Measurements from ENCODE around the gene TUT4. TPM values are rescaled to one million over a fixed set of nuclear protein-coding genes. Genes with fewer than 3 reads are reported as not detected.
A peak's percentile ranks its signal among the peaks of the same experiment; 100 is the strongest.

The TUT4 gene
- total and polyA plus RNA-seq, 2 experiments from 2014 or later = 69.9 to 116 TPM

DNA sequence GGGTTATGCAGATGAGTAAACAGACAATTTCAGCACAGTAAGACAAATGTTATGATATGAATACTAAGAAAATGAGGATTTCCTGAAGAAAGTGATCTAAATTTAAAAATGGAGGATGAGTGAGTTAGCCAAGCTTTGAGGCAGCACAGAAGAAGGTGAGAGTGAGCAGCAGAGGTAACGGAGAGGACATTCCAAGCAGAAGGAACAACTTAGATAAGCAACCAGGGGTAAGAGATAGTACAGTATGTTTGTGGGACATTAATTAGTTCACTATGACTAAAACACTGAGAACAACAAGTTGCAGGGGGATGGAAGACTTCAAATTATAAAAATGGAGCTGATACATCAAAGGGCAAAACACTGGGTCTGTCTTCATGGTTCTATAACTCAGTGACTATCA lies 125.7 kb downstream of the TUT4 start:
- no peak overlapping the region for H3K4me3 Mint-ChIP-seq
- no peak overlapping the region; the same call in 1 of the 2 replicates for H3K27ac Mint-ChIP-seq
- H3K27me3 Mint-ChIP-seq (ENCODE audit: insufficient read depth, low read depth, poor library complexity) = peaks cover 2% of the 10 kb centered on the region
- peaks cover 7% of the 10 kb centered on the region; the same call in 2 of the 3 replicates for H3K4me1 Mint-ChIP-seq
- no peak for DNase-seq (ENCODE audit: low spot score)
- Histone ChIP-seq H3K4me2 (no peak overlapping the region), H2AFZ (no peak overlapping the region), H3K27ac (ENCODE audit: low read depth) (no peak overlapping the region), H3K36me3 (ENCODE audit: insufficient read depth) (peaks cover 17% of the 10 kb centered on the region), H3K4me3 (no peak overlapping the region), H3K4me1 (ENCODE audit: insufficient read depth) (0 out of 2 replicates have a peak, but pooled peaks cover 9% of the 10 kb centered on the region), H4K20me1 (replicated peaks; ENCODE audit: insufficient read depth) (0 out of 2 replicates have a peak, but pooled peaks cover 2% of the 10 kb centered on the region), H3K9me2 (ENCODE audit: insufficient read depth) (no peaks in the 10 kb centered on the region), H3K27me3 (ENCODE audit: insufficient read depth) (no peaks in the 10 kb centered on the region), H3K79me2 (replicated peaks; ENCODE audit: insufficient read depth) (no peaks in the 10 kb centered on the region), H3F3A (replicated peaks; ENCODE audit: low read depth) (0 out of 2 replicates have a peak, but pooled peaks cover 3% of the 10 kb centered on the region)
- no peak for ATAC-seq
- TF ChIP-seq EZH2phosphoT487 (IDR thresholded peaks at IDR 0.05; ENCODE audit: unreplicated experiment) = no peak
- peaks cover 24% of the 10 kb centered on the region for H3K36me3 Mint-ChIP-seq (ENCODE audit: low read depth)
- H3K9me3 Mint-ChIP-seq = no peaks in the 10 kb centered on the region

DNA sequence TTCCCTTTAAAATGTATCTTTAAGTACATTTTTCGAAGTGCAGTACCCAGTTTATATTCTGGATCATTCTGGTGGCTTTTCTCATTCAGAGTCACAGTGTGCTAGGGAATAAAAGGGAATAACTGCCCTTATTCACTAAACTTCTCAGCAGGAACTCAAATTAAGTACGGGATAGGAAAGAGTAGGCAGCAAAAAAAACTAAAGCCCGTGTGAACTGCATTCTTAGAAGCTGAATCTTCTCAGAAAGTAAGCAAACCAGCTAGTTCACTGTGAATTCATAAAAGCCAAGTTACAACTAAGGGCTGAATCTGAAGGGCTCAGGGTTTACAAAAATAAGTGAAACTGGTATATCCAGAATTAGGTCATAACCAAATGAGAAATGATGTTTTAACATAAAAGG lies 126.5 kb downstream of the TUT4 start:
- no peaks in the 10 kb centered on the region for H3K9me3 Mint-ChIP-seq
- Histone ChIP-seq H3K9me2 (ENCODE audit: insufficient read depth) (no peaks in the 10 kb centered on the region), H3K4me2 (0 out of 2 replicates have a peak overlapping the region, but pooled peaks have one; percentile 28), H3K4me3 (no peak overlapping the region), H4K20me1 (replicated peaks; ENCODE audit: insufficient read depth) (0 out of 2 replicates have a peak, but pooled peaks cover 2% of the 10 kb centered on the region), H3K27me3 (ENCODE audit: insufficient read depth) (no peaks in the 10 kb centered on the region), H3K79me2 (replicated peaks; ENCODE audit: insufficient read depth) (no peaks in the 10 kb centered on the region; the same call in 1 of the 2 replicates), H2AFZ (no peak overlapping the region), H3K36me3 (ENCODE audit: insufficient read depth) (peaks cover 17% of the 10 kb centered on the region), H3F3A (replicated peaks; ENCODE audit: low read depth) (0 out of 2 replicates have a peak, but pooled peaks cover 3% of the 10 kb centered on the region), H3K27ac (ENCODE audit: low read depth) (no peak overlapping the region), H3K4me1 (ENCODE audit: insufficient read depth) (0 out of 2 replicates have a peak, but pooled peaks cover 9% of the 10 kb centered on the region)
- H3K36me3 Mint-ChIP-seq (ENCODE audit: low read depth) = peaks cover 24% of the 10 kb centered on the region
- 0 out of 2 replicates have a peak overlapping the region, but pooled peaks have one; percentile 34 for H3K27ac Mint-ChIP-seq
- peaks cover 2% of the 10 kb centered on the region for H3K27me3 Mint-ChIP-seq (ENCODE audit: insufficient read depth, low read depth, poor library complexity)
- no peak for ATAC-seq
- no peak overlapping the region for H3K4me3 Mint-ChIP-seq
- H3K4me1 Mint-ChIP-seq = peaks cover 7% of the 10 kb centered on the region; the same call in 2 of the 3 replicates
- DNase-seq (ENCODE audit: low spot score) = no peak
- TF ChIP-seq CREB1 (CRISPR knock-in tag; IDR thresholded peaks at IDR 0.05; ENCODE audit: low read depth) (no peak), JUNB (IDR thresholded peaks at IDR 0.05; ENCODE audit: unreplicated experiment) (no peak), STAT1 (IDR thresholded peaks at IDR 0.05; ENCODE audit: unreplicated experiment) (no peak), EZH2phosphoT487 (IDR thresholded peaks at IDR 0.05; ENCODE audit: unreplicated experiment) (no peak), EZH2 (IDR thresholded peaks at IDR 0.05; ENCODE audit: low read depth, unreplicated experiment) (no peak), POLR2AphosphoS5 (IDR thresholded peaks at IDR 0.05; ENCODE audit: low read depth) (no peak), ZNF331 (CRISPR knock-in tag; IDR thresholded peaks at IDR 0.05; ENCODE audit: low read depth) (no peak), ZNF114 (CRISPR knock-in tag; IDR thresholded peaks at IDR 0.05) (no peak), NANOG (IDR thresholded peaks at IDR 0.05; ENCODE audit: borderline replicate concordance) (no peak)
- TF ChIP-seq, protein P1, sequence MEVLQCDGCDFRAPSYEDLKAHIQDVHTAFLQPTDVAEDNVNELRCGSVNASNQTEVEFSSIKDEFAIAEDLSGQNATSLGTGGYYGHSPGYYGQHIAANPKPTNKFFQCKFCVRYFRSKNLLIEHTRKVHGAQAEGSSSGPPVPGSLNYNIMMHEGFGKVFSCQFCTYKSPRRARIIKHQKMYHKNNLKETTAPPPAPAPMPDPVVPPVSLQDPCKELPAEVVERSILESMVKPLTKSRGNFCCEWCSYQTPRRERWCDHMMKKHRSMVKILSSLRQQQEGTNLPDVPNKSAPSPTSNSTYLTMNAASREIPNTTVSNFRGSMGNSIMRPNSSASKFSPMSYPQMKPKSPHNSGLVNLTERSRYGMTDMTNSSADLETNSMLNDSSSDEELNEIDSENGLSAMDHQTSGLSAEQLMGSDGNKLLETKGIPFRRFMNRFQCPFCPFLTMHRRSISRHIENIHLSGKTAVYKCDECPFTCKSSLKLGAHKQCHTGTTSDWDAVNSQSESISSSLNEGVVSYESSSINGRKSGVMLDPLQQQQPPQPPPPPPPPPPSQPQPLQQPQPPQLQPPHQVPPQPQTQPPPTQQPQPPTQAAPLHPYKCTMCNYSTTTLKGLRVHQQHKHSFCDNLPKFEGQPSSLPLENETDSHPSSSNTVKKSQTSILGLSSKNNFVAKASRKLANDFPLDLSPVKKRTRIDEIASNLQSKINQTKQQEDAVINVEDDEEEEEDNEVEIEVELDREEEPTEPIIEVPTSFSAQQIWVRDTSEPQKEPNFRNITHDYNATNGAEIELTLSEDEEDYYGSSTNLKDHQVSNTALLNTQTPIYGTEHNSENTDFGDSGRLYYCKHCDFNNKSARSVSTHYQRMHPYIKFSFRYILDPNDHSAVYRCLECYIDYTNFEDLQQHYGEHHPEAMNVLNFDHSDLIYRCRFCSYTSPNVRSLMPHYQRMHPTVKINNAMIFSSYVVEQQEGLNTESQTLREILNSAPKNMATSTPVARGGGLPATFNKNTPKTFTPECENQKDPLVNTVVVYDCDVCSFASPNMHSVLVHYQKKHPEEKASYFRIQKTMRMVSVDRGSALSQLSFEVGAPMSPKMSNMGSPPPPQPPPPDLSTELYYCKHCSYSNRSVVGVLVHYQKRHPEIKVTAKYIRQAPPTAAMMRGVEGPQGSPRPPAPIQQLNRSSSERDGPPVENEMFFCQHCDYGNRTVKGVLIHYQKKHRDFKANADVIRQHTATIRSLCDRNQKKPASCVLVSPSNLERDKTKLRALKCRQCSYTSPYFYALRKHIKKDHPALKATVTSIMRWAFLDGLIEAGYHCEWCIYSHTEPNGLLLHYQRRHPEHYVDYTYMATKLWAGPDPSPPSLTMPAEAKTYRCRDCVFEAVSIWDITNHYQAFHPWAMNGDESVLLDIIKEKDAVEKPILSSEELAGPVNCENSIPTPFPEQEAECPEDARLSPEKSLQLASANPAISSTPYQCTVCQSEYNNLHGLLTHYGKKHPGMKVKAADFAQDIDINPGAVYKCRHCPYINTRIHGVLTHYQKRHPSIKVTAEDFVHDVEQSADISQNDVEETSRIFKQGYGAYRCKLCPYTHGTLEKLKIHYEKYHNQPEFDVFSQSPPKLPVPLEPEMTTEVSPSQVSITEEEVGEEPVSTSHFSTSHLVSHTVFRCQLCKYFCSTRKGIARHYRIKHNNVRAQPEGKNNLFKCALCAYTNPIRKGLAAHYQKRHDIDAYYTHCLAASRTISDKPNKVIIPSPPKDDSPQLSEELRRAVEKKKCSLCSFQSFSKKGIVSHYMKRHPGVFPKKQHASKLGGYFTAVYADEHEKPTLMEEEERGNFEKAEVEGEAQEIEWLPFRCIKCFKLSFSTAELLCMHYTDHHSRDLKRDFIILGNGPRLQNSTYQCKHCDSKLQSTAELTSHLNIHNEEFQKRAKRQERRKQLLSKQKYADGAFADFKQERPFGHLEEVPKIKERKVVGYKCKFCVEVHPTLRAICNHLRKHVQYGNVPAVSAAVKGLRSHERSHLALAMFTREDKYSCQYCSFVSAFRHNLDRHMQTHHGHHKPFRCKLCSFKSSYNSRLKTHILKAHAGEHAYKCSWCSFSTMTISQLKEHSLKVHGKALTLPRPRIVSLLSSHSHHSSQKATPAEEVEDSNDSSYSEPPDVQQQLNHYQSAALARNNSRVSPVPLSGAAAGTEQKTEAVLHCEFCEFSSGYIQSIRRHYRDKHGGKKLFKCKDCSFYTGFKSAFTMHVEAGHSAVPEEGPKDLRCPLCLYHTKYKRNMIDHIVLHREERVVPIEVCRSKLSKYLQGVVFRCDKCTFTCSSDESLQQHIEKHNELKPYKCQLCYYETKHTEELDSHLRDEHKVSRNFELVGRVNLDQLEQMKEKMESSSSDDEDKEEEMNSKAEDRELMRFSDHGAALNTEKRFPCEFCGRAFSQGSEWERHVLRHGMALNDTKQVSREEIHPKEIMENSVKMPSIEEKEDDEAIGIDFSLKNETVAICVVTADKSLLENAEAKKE (CRISPR knock-in tag; IDR thresholded peaks at IDR 0.05) = no peak
- TF ChIP-seq, protein P2, sequence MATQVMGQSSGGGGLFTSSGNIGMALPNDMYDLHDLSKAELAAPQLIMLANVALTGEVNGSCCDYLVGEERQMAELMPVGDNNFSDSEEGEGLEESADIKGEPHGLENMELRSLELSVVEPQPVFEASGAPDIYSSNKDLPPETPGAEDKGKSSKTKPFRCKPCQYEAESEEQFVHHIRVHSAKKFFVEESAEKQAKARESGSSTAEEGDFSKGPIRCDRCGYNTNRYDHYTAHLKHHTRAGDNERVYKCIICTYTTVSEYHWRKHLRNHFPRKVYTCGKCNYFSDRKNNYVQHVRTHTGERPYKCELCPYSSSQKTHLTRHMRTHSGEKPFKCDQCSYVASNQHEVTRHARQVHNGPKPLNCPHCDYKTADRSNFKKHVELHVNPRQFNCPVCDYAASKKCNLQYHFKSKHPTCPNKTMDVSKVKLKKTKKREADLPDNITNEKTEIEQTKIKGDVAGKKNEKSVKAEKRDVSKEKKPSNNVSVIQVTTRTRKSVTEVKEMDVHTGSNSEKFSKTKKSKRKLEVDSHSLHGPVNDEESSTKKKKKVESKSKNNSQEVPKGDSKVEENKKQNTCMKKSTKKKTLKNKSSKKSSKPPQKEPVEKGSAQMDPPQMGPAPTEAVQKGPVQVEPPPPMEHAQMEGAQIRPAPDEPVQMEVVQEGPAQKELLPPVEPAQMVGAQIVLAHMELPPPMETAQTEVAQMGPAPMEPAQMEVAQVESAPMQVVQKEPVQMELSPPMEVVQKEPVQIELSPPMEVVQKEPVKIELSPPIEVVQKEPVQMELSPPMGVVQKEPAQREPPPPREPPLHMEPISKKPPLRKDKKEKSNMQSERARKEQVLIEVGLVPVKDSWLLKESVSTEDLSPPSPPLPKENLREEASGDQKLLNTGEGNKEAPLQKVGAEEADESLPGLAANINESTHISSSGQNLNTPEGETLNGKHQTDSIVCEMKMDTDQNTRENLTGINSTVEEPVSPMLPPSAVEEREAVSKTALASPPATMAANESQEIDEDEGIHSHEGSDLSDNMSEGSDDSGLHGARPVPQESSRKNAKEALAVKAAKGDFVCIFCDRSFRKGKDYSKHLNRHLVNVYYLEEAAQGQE (IDR thresholded peaks at IDR 0.05; ENCODE audit: unreplicated experiment) = no peak

Measured in GM23338 (cell line).